WTC11 (cell line): ENCODE measurements around the gene MDN1.

ENCODE experiments used
- CBFB ChIP-seq: sonication (generic); formaldehyde crosslinking; IDR thresholded peaks from 2 replicates; pipeline ENCODE4 v1.8.1; 2022; ENCODE audit warnings: mild to moderate bottlenecking, low read depth, missing genetic modification reagents
- CREB1 ChIP-seq: sonication (generic); formaldehyde crosslinking; IDR thresholded peaks from 2 replicates; pipeline ENCODE4 v1.8.0; 2023; ENCODE audit warnings: mild to moderate bottlenecking, missing genetic modification reagents
- CREM ChIP-seq: sonication (generic); formaldehyde crosslinking; IDR thresholded peaks from 2 replicates; pipeline ENCODE4 v1.8.1; 2022; ENCODE audit warnings: mild to moderate bottlenecking, missing genetic modification reagents, moderate library complexity
- CTCF ChIP-seq: fragments of 200-600 bp; IDR thresholded peaks from 2 replicates; pipeline ENCODE4 v1.8.0; 2022; ENCODE audit warnings: antibody characterized with exemption
- FOXP1 ChIP-seq: sonication (generic); formaldehyde crosslinking; IDR thresholded peaks from 2 replicates; pipeline ENCODE4 v1.8.0; 2022; ENCODE audit warnings: missing genetic modification reagents, mild to moderate bottlenecking, moderate library complexity, borderline replicate concordance
- HMGXB4 ChIP-seq: sonication (generic); formaldehyde crosslinking; IDR thresholded peaks from 2 replicates; pipeline ENCODE4 v1.8.1; 2023; ENCODE audit warnings: mild to moderate bottlenecking, moderate library complexity, missing genetic modification reagents
- MAX ChIP-seq: sonication (generic); formaldehyde crosslinking; IDR thresholded peaks from 2 replicates; pipeline ENCODE4 v1.8.0; 2022; ENCODE audit warnings: mild to moderate bottlenecking, missing genetic modification reagents
- PRDM15 ChIP-seq: sonication (generic); formaldehyde crosslinking; IDR thresholded peaks from 2 replicates; pipeline ENCODE4 v1.8.0; 2022; ENCODE audit warnings: missing genetic modification reagents
- SP1 ChIP-seq: sonication (generic); formaldehyde crosslinking; conservative IDR thresholded peaks from 2 replicates; pipeline ENCODE4 v1.8.1; 2022; ENCODE audit warnings: missing genetic modification reagents
- TCF7 ChIP-seq: sonication (generic); formaldehyde crosslinking; IDR thresholded peaks from 2 replicates; pipeline ENCODE4 v1.8.0; 2022; ENCODE audit warnings: mild to moderate bottlenecking, low read depth, missing genetic modification reagents, moderate library complexity
- TEAD1 ChIP-seq: sonication (generic); formaldehyde crosslinking; IDR thresholded peaks from 2 replicates; pipeline ENCODE4 v1.8.0; 2022; ENCODE audit warnings: mild to moderate bottlenecking, missing genetic modification reagents
- TP53 ChIP-seq: sonication (generic); formaldehyde crosslinking; IDR thresholded peaks from 2 replicates; pipeline ENCODE4 v1.8.1; 2023; ENCODE audit warnings: mild to moderate bottlenecking, missing genetic modification reagents
- ZNF281 ChIP-seq: sonication (generic); formaldehyde crosslinking; IDR thresholded peaks from 2 replicates; pipeline ENCODE4 v1.8.0; 2023; ENCODE audit warnings: mild to moderate bottlenecking, missing genetic modification reagents

GRCh38 chr6:89792881-89793280 lies 26.7 kb downstream of the MDN1 start:
- TF ChIP-seq MAX (CRISPR knock-in tag) (no peak), CTCF (no peak), ZNF281 (CRISPR knock-in tag) (no peak), PRDM15 (CRISPR knock-in tag) (no peak), TCF7 (CRISPR knock-in tag) (no peak), CREB1 (CRISPR knock-in tag) (no peak), CREM (CRISPR knock-in tag) (no peak), FOXP1 (CRISPR knock-in tag) (no peak), TP53 (no peak), SP1 (CRISPR knock-in tag) (no peak), CBFB (no peak), TEAD1 (CRISPR knock-in tag) (no peak), HMGXB4 (CRISPR knock-in tag) (no peak)
